ENCODE results near the gene RERE. TPM values are rescaled to one million over a fixed set of nuclear protein-coding genes. Genes with fewer than 3 reads are reported as not detected.
A peak's percentile ranks its signal among the peaks of the same experiment; 100 is the strongest.

The RERE gene
- total RNA-seq, 2 experiments from 2014 or later: 73.1 to 211 TPM

DNA sequence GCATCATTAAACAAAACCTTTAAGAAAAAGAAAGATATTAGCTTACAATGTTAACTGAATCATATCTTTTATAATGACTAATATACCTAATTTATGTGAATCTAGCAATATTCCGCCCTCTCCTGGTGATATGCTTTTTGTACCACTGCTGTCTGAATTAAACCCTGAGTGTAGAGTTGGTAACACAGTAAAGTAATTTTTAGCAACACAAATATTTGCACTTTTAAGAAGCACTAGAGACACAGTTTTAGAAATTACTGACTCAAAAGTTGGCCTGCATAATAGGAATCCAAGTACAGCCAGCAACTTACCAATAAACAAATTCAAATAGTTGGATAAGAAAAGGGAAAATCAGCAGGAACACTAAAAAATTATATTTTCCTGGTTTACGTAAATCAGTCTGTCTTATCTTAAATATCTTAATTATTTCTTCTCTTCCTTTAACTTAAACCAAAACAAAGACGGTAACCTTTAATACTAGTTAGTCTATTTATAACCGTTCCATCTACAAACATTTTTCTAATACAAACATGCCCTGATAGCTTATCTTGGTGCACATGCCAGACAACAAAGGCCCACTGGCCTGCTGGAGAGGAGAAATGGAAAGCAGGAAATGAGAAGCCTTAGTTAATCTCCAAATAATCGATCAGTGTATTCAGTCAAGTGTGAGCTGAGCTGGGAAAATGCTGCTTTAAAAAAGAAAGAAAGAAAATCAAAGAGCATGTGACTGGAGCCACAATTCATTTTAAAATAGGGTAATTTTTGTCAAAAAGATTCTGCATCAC is 246.0 kb downstream of the RERE start:
- POLR2A ChIA-PET: interaction anchor here (0.7 to 3.4 kb wide), 8 partner anchors 7 to 273 kb away, joined by 3 to 11 read pairs (median 4); no protein-coding TSS in a partner anchor

DNA sequence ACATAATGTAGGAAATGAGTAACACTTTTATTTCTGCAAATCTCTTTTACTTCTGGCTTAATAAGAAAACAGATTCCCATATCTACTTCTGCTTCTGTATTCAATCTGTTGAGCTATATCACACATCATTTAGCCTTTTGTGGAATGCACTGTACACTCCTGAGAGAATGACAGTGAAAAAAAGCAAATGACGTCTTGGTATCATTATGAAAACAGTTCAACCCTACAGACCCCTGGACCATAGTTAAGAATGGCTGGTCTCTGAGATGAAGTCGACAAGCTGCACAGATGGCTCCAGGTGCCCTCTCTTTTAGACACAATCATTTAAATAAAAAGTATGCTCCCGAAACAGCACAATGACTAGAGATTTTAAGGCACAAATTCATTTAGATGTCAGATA is 247.0 kb downstream of the RERE start:
- Histone ChIP-seq H3K9me3 (ENCODE audit: low read length) (no peaks in the 10 kb centered on the region), H4K20me1 (ENCODE audit: insufficient read depth, low read length) (no peaks in the 10 kb centered on the region), H3K4me2 (ENCODE audit: low read length) (no peak overlapping the region), H3K9me2 (ENCODE audit: insufficient read depth, low read length) (no peaks in the 10 kb centered on the region), H3K4me1 (ENCODE audit: insufficient read depth, low read length, poor library complexity, severe bottlenecking) (peaks cover 24% of the 10 kb centered on the region), H3K79me2 (ENCODE audit: insufficient read depth, low read depth, low read length) (peaks cover 11% of the 10 kb centered on the region; the same call in 1 of the 2 replicates), H3K36me3 (ENCODE audit: insufficient read depth, low read length) (no peaks in the 10 kb centered on the region), H2AFZ (ENCODE audit: low read length) (no peak overlapping the region), H3K27ac (ENCODE audit: low read depth, low read length, poor library complexity, severe bottlenecking) (no peak overlapping the region), H3K4me3 (ENCODE audit: low read depth, low read length, poor library complexity, severe bottlenecking) (no peak overlapping the region)
- ChIA-PET CTCF (ENCODE audit: unreplicated experiment) (interaction anchor here (1.1 to 2.5 kb wide), 2 partner anchors 10 to 17 kb away, joined by 3 to 6 read pairs; no protein-coding TSS in a partner anchor), POLR2A (interaction anchor here (0.6 to 3.4 kb wide), 11 partner anchors 8 to 274 kb away, joined by 3 to 11 read pairs (median 4); no protein-coding TSS in a partner anchor)
- intact Hi-C loops (cut with micrococcal nuclease; ENCODE audit: unreplicated experiment): loop anchor here (5.0 kb wide), 1 partner anchor 103 kb away; no protein-coding TSS in a partner anchor
- no peak for DNase-seq (ENCODE audit: low spot score)
- no peak for TF ChIP-seq EZH2phosphoT487 (IDR thresholded peaks at IDR 0.05; ENCODE audit: borderline replicate concordance, low read depth, low read length)
- TF ChIP-seq, protein P1, sequence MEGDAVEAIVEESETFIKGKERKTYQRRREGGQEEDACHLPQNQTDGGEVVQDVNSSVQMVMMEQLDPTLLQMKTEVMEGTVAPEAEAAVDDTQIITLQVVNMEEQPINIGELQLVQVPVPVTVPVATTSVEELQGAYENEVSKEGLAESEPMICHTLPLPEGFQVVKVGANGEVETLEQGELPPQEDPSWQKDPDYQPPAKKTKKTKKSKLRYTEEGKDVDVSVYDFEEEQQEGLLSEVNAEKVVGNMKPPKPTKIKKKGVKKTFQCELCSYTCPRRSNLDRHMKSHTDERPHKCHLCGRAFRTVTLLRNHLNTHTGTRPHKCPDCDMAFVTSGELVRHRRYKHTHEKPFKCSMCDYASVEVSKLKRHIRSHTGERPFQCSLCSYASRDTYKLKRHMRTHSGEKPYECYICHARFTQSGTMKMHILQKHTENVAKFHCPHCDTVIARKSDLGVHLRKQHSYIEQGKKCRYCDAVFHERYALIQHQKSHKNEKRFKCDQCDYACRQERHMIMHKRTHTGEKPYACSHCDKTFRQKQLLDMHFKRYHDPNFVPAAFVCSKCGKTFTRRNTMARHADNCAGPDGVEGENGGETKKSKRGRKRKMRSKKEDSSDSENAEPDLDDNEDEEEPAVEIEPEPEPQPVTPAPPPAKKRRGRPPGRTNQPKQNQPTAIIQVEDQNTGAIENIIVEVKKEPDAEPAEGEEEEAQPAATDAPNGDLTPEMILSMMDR (conservative IDR thresholded peaks at IDR 0.05; ENCODE audit: low read length): no peak
- no TSS peak for BruUV-seq (replicated peaks)

More for the DNA sequence above, 246.0 kb downstream of the RERE start:
- Histone ChIP-seq H3K9me2 (ENCODE audit: insufficient read depth, low read length) (no peaks in the 10 kb centered on the region), H2AFZ (ENCODE audit: low read length) (peak overlapping the region; percentile 32), H3K36me3 (ENCODE audit: insufficient read depth, low read length) (no peaks in the 10 kb centered on the region), H4K20me1 (ENCODE audit: insufficient read depth, low read length) (no peaks in the 10 kb centered on the region), H3K9me3 (ENCODE audit: low read length) (no peaks in the 10 kb centered on the region), H3K4me2 (ENCODE audit: low read length) (peak overlapping the region; percentile 55), H3K4me3 (ENCODE audit: low read depth, low read length, poor library complexity, severe bottlenecking) (no peak overlapping the region), H3K4me1 (ENCODE audit: insufficient read depth, low read length, poor library complexity, severe bottlenecking) (peaks cover 24% of the 10 kb centered on the region), H3K27ac (ENCODE audit: low read depth, low read length, poor library complexity, severe bottlenecking) (peak overlapping the region; percentile 14), H3K79me2 (ENCODE audit: insufficient read depth, low read depth, low read length) (peaks cover 11% of the 10 kb centered on the region; the same call in 1 of the 2 replicates)
- BruUV-seq (replicated peaks): no TSS peak
- peak; percentile 64 for DNase-seq (ENCODE audit: low spot score)
- TF ChIP-seq, protein P1 (conservative IDR thresholded peaks at IDR 0.05; ENCODE audit: low read length): peak; percentile 97
- no peak for TF ChIP-seq EZH2phosphoT487 (IDR thresholded peaks at IDR 0.05; ENCODE audit: borderline replicate concordance, low read depth, low read length)
- CTCF ChIA-PET (ENCODE audit: unreplicated experiment): interaction anchor here (1.1 kb wide), 1 partner anchor 16 kb away, joined by 3 read pairs; no protein-coding TSS in a partner anchor
- intact Hi-C loops (cut with micrococcal nuclease; ENCODE audit: unreplicated experiment): loop anchor here (5.0 kb wide), 1 partner anchor 104 kb away; no protein-coding TSS in a partner anchor

Measured in OCI-LY7 (cell line).